ENCODE data around the gene ZNF428.
"Not testable (repeated sequence)": the region's sequence is repeated elsewhere in the genome, so short reads cannot be mapped to it uniquely, and the experiment has no call there.

ZNF428 gene

GRCh38 chr19:43589277-43589676 is 30.2 kb downstream of the ZNF428 start:
- Histone ChIP-seq H3K27me3 (ENCODE audit: insufficient read depth, poor library complexity, severe bottlenecking) (no peaks in the 10 kb centered on the region), H3K4me3 (replicated peaks; ENCODE audit: insufficient read depth, low read length) (no peak overlapping the region), H3K27ac (replicated peaks) (no peak overlapping the region)
- DNase-seq (ENCODE audit: low read depth in 1 of 2, low spot score in 1 of 2), result no peak
- TF ChIP-seq SPI1 (IDR thresholded peaks at IDR 0.05; ENCODE audit: borderline replicate concordance, low read depth) (no peak), GABPA (IDR thresholded peaks at IDR 0.05; ENCODE audit: low read depth) (no peak), POLR2AphosphoS5 (IDR thresholded peaks at IDR 0.05; ENCODE audit: low read depth) (no peak), REST (IDR thresholded peaks at IDR 0.05; ENCODE audit: insufficient replicate concordance, low read depth) (no peak)
- TF ChIP-seq, protein P1, sequence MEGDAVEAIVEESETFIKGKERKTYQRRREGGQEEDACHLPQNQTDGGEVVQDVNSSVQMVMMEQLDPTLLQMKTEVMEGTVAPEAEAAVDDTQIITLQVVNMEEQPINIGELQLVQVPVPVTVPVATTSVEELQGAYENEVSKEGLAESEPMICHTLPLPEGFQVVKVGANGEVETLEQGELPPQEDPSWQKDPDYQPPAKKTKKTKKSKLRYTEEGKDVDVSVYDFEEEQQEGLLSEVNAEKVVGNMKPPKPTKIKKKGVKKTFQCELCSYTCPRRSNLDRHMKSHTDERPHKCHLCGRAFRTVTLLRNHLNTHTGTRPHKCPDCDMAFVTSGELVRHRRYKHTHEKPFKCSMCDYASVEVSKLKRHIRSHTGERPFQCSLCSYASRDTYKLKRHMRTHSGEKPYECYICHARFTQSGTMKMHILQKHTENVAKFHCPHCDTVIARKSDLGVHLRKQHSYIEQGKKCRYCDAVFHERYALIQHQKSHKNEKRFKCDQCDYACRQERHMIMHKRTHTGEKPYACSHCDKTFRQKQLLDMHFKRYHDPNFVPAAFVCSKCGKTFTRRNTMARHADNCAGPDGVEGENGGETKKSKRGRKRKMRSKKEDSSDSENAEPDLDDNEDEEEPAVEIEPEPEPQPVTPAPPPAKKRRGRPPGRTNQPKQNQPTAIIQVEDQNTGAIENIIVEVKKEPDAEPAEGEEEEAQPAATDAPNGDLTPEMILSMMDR (IDR thresholded peaks at IDR 0.05; ENCODE audit: insufficient read depth, low read length), result no peak

GRCh38 chr19:43587029-43587428 is 32.4 kb downstream of the ZNF428 start:
- not testable (repeated sequence) for DNase-seq (ENCODE audit: low read depth in 1 of 2, low spot score in 1 of 2)

GRCh38 chr19:43586346-43586745 is 33.1 kb downstream of the ZNF428 start:
- DNase-seq (ENCODE audit: low read depth in 1 of 2, low spot score in 1 of 2), result no peak
- TF ChIP-seq GABPA (IDR thresholded peaks at IDR 0.05; ENCODE audit: low read depth), result no peak
- no peak for TF ChIP-seq POLR2AphosphoS5 (IDR thresholded peaks at IDR 0.05; ENCODE audit: low read depth)
- TF ChIP-seq, protein P1 (IDR thresholded peaks at IDR 0.05; ENCODE audit: insufficient read depth, low read length), result no peak
- TF ChIP-seq SPI1 (IDR thresholded peaks at IDR 0.05; ENCODE audit: borderline replicate concordance, low read depth), result no peak
- no peak for TF ChIP-seq REST (IDR thresholded peaks at IDR 0.05; ENCODE audit: insufficient replicate concordance, low read depth)
- Histone ChIP-seq H3K4me3 (replicated peaks; ENCODE audit: insufficient read depth, low read length) (no peak overlapping the region), H3K27ac (replicated peaks) (no peak overlapping the region), H3K27me3 (ENCODE audit: insufficient read depth, poor library complexity, severe bottlenecking) (no peaks in the 10 kb centered on the region)

More at GRCh38 chr19:43587029-43587428, 32.4 kb downstream of the ZNF428 start:
- not testable (repeated sequence) for H3K4me3 ChIP-seq (replicated peaks; ENCODE audit: insufficient read depth, low read length); H3K27me3 ChIP-seq (ENCODE audit: insufficient read depth, poor library complexity, severe bottlenecking); H3K27ac ChIP-seq (replicated peaks)

- Histone ChIP-seq H3K27ac (replicated peaks) (no peak overlapping the region; the same call in 1 of the 2 replicates), H3K27me3 (ENCODE audit: insufficient read depth, poor library complexity, severe bottlenecking) (no peaks in the 10 kb centered on the region), H3K4me3 (replicated peaks; ENCODE audit: insufficient read depth, low read length) (no peak overlapping the region)
- TF ChIP-seq POLR2AphosphoS5 (IDR thresholded peaks at IDR 0.05; ENCODE audit: low read depth), result no peak
- TF ChIP-seq GABPA (IDR thresholded peaks at IDR 0.05; ENCODE audit: low read depth), result no peak
- TF ChIP-seq SPI1 (IDR thresholded peaks at IDR 0.05; ENCODE audit: borderline replicate concordance, low read depth), result no peak
- TF ChIP-seq REST (IDR thresholded peaks at IDR 0.05; ENCODE audit: insufficient replicate concordance, low read depth), result no peak
- TF ChIP-seq, protein P1 (IDR thresholded peaks at IDR 0.05; ENCODE audit: insufficient read depth, low read length), result no peak
- DNase-seq (ENCODE audit: low read depth in 1 of 2, low spot score in 1 of 2), result no peak
These were observed 34.9 kb downstream of the ZNF428 start for GRCh38 chr19:43584484-43584883.
